ENCODE measurements around the gene EIF1AY.

The EIF1AY gene

DNA sequence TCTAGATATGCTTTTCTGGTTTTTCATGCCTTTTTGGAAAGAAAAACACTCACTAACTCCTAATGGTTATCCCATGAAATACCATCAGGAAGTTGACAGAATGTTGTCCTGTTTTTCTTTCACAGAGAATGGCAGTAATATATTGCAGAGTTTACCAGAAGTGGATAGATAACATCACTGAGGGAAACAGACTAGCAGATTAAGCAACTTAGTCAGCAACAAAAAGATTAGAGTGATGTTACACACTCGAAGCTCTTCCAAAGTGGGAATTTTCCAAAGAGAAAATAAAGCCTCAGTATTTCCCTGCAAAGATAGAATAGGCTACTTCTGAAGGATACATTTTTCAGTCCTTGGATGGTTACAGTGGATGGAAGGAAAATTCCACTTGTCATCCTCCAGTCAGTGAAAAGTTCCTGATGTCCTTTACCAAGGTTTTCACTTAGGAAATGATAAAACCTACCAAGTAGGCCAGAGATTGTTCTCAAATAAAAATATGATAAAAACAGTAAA lies 31.1 kb upstream of the EIF1AY start:
- TF ChIP-seq RAD21 (IDR thresholded peaks at IDR 0.05; ENCODE audit: low read depth) (no peak), EGR1 (IDR thresholded peaks at IDR 0.05) (no peak), NFIC (IDR thresholded peaks at IDR 0.05) (no peak), EP300 (IDR thresholded peaks at IDR 0.05; ENCODE audit: borderline replicate concordance) (no peak), TCF12 (IDR thresholded peaks at IDR 0.05; ENCODE audit: low read depth) (no peak), TAF1 (IDR thresholded peaks at IDR 0.05; ENCODE audit: low read depth) (no peak), ZBTB7A (IDR thresholded peaks at IDR 0.05; ENCODE audit: low read depth) (no peak), FOXM1 (IDR thresholded peaks at IDR 0.05; ENCODE audit: borderline replicate concordance, low read depth) (no peak), TEAD4 (IDR thresholded peaks at IDR 0.05) (no peak), CEBPB (IDR thresholded peaks at IDR 0.05) (no peak)
- TF ChIP-seq, protein P1, sequence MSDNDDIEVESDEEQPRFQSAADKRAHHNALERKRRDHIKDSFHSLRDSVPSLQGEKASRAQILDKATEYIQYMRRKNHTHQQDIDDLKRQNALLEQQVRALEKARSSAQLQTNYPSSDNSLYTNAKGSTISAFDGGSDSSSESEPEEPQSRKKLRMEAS (IDR thresholded peaks at IDR 0.05): no peak
- TF ChIP-seq, protein P2, sequence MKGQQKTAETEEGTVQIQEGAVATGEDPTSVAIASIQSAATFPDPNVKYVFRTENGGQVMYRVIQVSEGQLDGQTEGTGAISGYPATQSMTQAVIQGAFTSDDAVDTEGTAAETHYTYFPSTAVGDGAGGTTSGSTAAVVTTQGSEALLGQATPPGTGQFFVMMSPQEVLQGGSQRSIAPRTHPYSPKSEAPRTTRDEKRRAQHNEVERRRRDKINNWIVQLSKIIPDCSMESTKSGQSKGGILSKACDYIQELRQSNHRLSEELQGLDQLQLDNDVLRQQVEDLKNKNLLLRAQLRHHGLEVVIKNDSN (IDR thresholded peaks at IDR 0.05): no peak

DNA sequence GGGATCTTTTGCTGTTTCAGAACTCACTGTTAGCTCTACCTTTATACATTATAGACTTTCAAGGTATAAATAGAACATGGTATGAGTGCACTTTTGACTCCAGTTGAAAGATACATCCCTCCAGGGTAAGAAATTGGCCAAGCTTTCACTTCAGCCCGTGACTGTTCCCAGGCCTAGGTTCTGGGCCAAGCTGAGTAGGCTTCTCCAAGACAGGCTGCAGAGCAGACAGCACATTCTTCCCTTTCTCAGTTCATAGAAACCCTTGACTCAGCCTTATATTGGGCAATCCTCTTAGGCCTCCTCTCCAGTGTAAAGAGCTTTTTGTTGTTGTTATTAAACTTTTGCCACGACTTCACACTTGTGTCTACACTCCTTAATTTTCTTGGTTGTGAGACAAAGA lies 29.5 kb upstream of the EIF1AY start:
- no peak for TF ChIP-seq TCF12 (IDR thresholded peaks at IDR 0.05; ENCODE audit: low read depth)
- no peak for TF ChIP-seq YY1 (IDR thresholded peaks at IDR 0.05; ENCODE audit: low read depth)
- TF ChIP-seq CREB1 (IDR thresholded peaks at IDR 0.05; ENCODE audit: low read depth): no peak
- no peak for TF ChIP-seq EP300 (IDR thresholded peaks at IDR 0.05; ENCODE audit: borderline replicate concordance)
- TF ChIP-seq, protein P2 (IDR thresholded peaks at IDR 0.05): no peak
- no peak for TF ChIP-seq FOXM1 (IDR thresholded peaks at IDR 0.05; ENCODE audit: borderline replicate concordance, low read depth)
- TF ChIP-seq, protein P1 (IDR thresholded peaks at IDR 0.05): no peak
- no peak for TF ChIP-seq TAF1 (IDR thresholded peaks at IDR 0.05; ENCODE audit: low read depth)
- no peak for TF ChIP-seq EGR1 (IDR thresholded peaks at IDR 0.05)
- no peak for TF ChIP-seq TEAD4 (IDR thresholded peaks at IDR 0.05)
- TF ChIP-seq, protein P3, sequence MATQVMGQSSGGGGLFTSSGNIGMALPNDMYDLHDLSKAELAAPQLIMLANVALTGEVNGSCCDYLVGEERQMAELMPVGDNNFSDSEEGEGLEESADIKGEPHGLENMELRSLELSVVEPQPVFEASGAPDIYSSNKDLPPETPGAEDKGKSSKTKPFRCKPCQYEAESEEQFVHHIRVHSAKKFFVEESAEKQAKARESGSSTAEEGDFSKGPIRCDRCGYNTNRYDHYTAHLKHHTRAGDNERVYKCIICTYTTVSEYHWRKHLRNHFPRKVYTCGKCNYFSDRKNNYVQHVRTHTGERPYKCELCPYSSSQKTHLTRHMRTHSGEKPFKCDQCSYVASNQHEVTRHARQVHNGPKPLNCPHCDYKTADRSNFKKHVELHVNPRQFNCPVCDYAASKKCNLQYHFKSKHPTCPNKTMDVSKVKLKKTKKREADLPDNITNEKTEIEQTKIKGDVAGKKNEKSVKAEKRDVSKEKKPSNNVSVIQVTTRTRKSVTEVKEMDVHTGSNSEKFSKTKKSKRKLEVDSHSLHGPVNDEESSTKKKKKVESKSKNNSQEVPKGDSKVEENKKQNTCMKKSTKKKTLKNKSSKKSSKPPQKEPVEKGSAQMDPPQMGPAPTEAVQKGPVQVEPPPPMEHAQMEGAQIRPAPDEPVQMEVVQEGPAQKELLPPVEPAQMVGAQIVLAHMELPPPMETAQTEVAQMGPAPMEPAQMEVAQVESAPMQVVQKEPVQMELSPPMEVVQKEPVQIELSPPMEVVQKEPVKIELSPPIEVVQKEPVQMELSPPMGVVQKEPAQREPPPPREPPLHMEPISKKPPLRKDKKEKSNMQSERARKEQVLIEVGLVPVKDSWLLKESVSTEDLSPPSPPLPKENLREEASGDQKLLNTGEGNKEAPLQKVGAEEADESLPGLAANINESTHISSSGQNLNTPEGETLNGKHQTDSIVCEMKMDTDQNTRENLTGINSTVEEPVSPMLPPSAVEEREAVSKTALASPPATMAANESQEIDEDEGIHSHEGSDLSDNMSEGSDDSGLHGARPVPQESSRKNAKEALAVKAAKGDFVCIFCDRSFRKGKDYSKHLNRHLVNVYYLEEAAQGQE (IDR thresholded peaks at IDR 0.05; ENCODE audit: low read depth): no peak
- TF ChIP-seq CEBPB (IDR thresholded peaks at IDR 0.05): no peak

DNA sequence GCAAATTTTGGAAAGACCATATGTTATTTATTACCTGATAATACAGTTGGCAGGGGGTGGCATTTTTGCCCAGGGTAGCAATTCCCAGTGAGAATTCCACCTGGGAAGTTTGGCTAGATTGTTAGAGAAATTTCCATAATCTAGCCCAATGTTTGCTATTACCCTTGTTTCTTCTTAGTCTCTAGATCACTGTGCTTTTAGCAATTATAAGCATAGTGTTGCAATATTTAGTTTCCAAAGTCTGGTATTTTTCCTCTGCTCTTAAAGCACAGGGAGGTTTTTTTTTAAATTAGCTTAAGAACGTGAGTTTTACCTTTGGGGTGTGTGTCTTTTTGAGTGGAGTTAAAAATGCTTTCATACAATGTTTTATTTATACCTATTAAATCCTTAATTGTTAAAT lies 26.3 kb upstream of the EIF1AY start:
- TF ChIP-seq RAD21 (IDR thresholded peaks at IDR 0.05; ENCODE audit: low read depth) (no peak), TAF1 (IDR thresholded peaks at IDR 0.05; ENCODE audit: low read depth) (no peak), TCF12 (IDR thresholded peaks at IDR 0.05; ENCODE audit: low read depth) (no peak), CEBPB (IDR thresholded peaks at IDR 0.05) (no peak), YY1 (IDR thresholded peaks at IDR 0.05; ENCODE audit: low read depth) (no peak)
- TF ChIP-seq, protein P2 (IDR thresholded peaks at IDR 0.05): no peak

- no peak for TF ChIP-seq FOXM1 (IDR thresholded peaks at IDR 0.05; ENCODE audit: borderline replicate concordance, low read depth)
- no peak for TF ChIP-seq NFIC (IDR thresholded peaks at IDR 0.05)
- no peak for TF ChIP-seq RAD21 (IDR thresholded peaks at IDR 0.05; ENCODE audit: low read depth)
- TF ChIP-seq TCF12 (IDR thresholded peaks at IDR 0.05; ENCODE audit: low read depth): no peak
- TF ChIP-seq, protein P3 (IDR thresholded peaks at IDR 0.05; ENCODE audit: low read depth): no peak
- TF ChIP-seq, protein P1 (IDR thresholded peaks at IDR 0.05): no peak
- TF ChIP-seq CEBPB (IDR thresholded peaks at IDR 0.05): no peak
- TF ChIP-seq EP300 (IDR thresholded peaks at IDR 0.05; ENCODE audit: borderline replicate concordance): no peak
- no peak for TF ChIP-seq TEAD4 (IDR thresholded peaks at IDR 0.05)
- no peak for TF ChIP-seq ZBTB7A (IDR thresholded peaks at IDR 0.05; ENCODE audit: low read depth)
- TF ChIP-seq CREB1 (IDR thresholded peaks at IDR 0.05; ENCODE audit: low read depth): no peak
These were observed 23.7 kb upstream of the EIF1AY start for GRCh38 chrY:20551840-20552239.

DNA sequence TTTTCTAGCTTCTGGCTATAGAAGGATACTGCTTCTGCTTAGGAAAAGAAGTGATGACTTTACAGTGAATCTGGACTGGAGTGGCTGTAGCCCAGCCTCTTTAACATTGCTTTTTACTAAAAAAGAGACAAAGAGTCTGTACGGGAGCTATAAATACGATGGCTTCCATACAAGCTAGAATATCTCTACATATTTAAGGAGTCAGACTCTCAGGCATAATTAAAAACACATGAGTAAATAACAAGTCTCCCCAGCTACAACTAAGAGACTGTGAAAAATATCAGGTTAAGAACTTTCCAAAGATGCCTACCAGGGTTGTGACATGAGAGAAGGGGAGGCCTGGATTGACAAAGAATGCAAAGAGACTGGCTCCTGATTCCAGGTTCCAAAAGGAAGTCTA lies 19.8 kb upstream of the EIF1AY start:
- TF ChIP-seq, protein P1 (IDR thresholded peaks at IDR 0.05): no peak
- TF ChIP-seq ZBTB7A (IDR thresholded peaks at IDR 0.05; ENCODE audit: low read depth): no peak
- no peak for TF ChIP-seq FOXM1 (IDR thresholded peaks at IDR 0.05; ENCODE audit: borderline replicate concordance, low read depth)
- no peak for TF ChIP-seq TEAD4 (IDR thresholded peaks at IDR 0.05)
- no peak for TF ChIP-seq NFIC (IDR thresholded peaks at IDR 0.05)
- no peak for TF ChIP-seq CREB1 (IDR thresholded peaks at IDR 0.05; ENCODE audit: low read depth)
- TF ChIP-seq YY1 (IDR thresholded peaks at IDR 0.05; ENCODE audit: low read depth): no peak
- TF ChIP-seq, protein P3 (IDR thresholded peaks at IDR 0.05; ENCODE audit: low read depth): no peak
- no peak for TF ChIP-seq RAD21 (IDR thresholded peaks at IDR 0.05; ENCODE audit: low read depth)
- no peak for TF ChIP-seq EGR1 (IDR thresholded peaks at IDR 0.05)
- TF ChIP-seq CEBPB (IDR thresholded peaks at IDR 0.05): no peak
- TF ChIP-seq TCF12 (IDR thresholded peaks at IDR 0.05; ENCODE audit: low read depth): no peak
